CD4-positive, CD25-positive, alpha-beta regulatory T cell (primary cell): ENCODE measurements around the gene PSD. TPM values are rescaled to one million over a fixed set of nuclear protein-coding genes. Genes with fewer than 3 reads are reported as not detected.
A peak's percentile ranks its signal among the peaks of the same experiment; 100 is the strongest.

ENCODE experiments used
- ATAC-seq, 2 donors: fragments of 150-1000 bp; cut with Tn5 transposase; one replicate each; pipeline ENCODE4 v1.10.0; 2021; ENCODE audit warnings: low read depth in 2 of 2, moderate number of reproducible peaks in 2 of 2, moderate library complexity in 1 of 2
- DNase-seq, 3 donors: peaks; one replicate each; pipeline versions ENCODE4 v3.0.0 to v3.0.0-alpha.2; 2012 to 2022; ENCODE audit warnings: mixed read lengths in 1 of 3
- H3K27ac ChIP-seq: one replicate; pipeline ENCODE4 v1.7.0; 2013; ENCODE audit warnings: mild to moderate bottlenecking, low read length; ENCODE audit not compliant: insufficient read depth, poor library complexity, severe bottlenecking
- H3K27me3 ChIP-seq: one replicate; pipeline ENCODE4 v1.7.0; 2013; ENCODE audit warnings: low read length; ENCODE audit not compliant: control insufficient read depth, insufficient read depth
- H3K36me3 ChIP-seq: one replicate; pipeline ENCODE4 v1.7.0; 2013; ENCODE audit warnings: mild to moderate bottlenecking, low read length, moderate library complexity; ENCODE audit not compliant: control insufficient read depth, insufficient read depth
- H3K4me1 ChIP-seq: 2 replicates; pipeline ENCODE4 v1.7.0; 2013; ENCODE audit warnings: mild to moderate bottlenecking, low read length; ENCODE audit not compliant: insufficient read depth, control insufficient read depth, poor library complexity, severe bottlenecking
- H3K4me3 ChIP-seq: one replicate; pipeline ENCODE4 v1.7.0; 2013; ENCODE audit warnings: low read depth, mild to moderate bottlenecking, low read length, moderate library complexity
- H3K9me3 ChIP-seq, 2 experiments: 1 replicate in 1 of 2; 2 replicates in 1 of 2; pipeline ENCODE4 v1.7.0; 2013; ENCODE audit warnings: low read length in 2 of 2, mild to moderate bottlenecking in 1 of 2, moderate library complexity in 1 of 2; ENCODE audit not compliant: control insufficient read depth in 2 of 2
- H3K27ac Mint-ChIP-seq, 3 donors: one replicate each; pipeline ENCODE4 v1.8.0; 2020 to 2022; ENCODE audit warnings: mild to moderate bottlenecking in 3 of 3, mixed read lengths in 3 of 3, moderate library complexity in 2 of 3
- H3K27me3 Mint-ChIP-seq: one replicate; pipeline ENCODE4 v1.8.0; 2022; ENCODE audit warnings: mild to moderate bottlenecking, mixed read lengths
- H3K36me3 Mint-ChIP-seq: one replicate; pipeline ENCODE4 v1.8.0; 2020; ENCODE audit warnings: mixed read lengths
- H3K4me1 Mint-ChIP-seq, 4 donors: one replicate each; pipeline ENCODE4 v1.8.0; 2020 to 2022; ENCODE audit warnings: mixed read lengths in 4 of 4, mild to moderate bottlenecking in 1 of 4
- H3K4me3 Mint-ChIP-seq, 4 donors: one replicate each; pipeline ENCODE4 v1.8.0; 2020 to 2022; ENCODE audit warnings: mild to moderate bottlenecking in 4 of 4, mixed read lengths in 4 of 4, moderate library complexity in 3 of 4
- H3K9me3 Mint-ChIP-seq, 7 donors: one replicate each; pipeline ENCODE4 v1.8.0; 2020 to 2022; ENCODE audit warnings: mixed read lengths in 7 of 7, mild to moderate bottlenecking in 3 of 7, moderate library complexity in 2 of 7
- polyA plus RNA-seq, 4 donors: library from polyadenylated mRNA; unstranded; fragments of 300-500 nt; fragmentation: Illumina TruSeq; gene quantifications; one replicate each; pipeline ENCODE4 v1.2.3, GENCODE V29; 2021
- total RNA-seq: library from RNA; stranded (reverse); gene quantifications from one replicate; pipeline ENCODE4 v1.2.3, GENCODE V29; 2022

PSD gene
- total and polyA plus RNA-seq, 5 donors from 2014 or later: 1.4 to 2.9 (median 2.2) TPM

GRCh38 chr10:102395400-102396316, 22.9 kb downstream of the PSD start, which contains the start of gene NFKB2:
Gene NFKB2 (plus strand): TSS chr10:102395705. CDS start chr10:102395960, 255 bp downstream.
- ATAC-seq: peak; percentile 30 to 36
- DNase-seq: peak; percentile 86 to 90 (median 89)
- no peaks in the 10 kb centered on the region for H3K9me3 ChIP-seq
- Mint-ChIP-seq H3K4me3 (peak within 1 kb of the TSS; percentile 94 to 97 (median 96)), H3K27me3 (peaks cover 18% of the 10 kb centered on the region), H3K27ac (peak within 1 kb of the TSS; percentile 99 to 100 (median 100)), H3K36me3 (no peaks in the 10 kb centered on the region), H3K4me1 (peaks cover 4 to 57% (median 27%) of the 10 kb centered on the region in 4 donors), H3K9me3 (no peaks in the 10 kb centered on the region)
- H3K27me3 ChIP-seq: no peaks in the 10 kb centered on the region
- peaks cover 15% of the 10 kb centered on the region for H3K36me3 ChIP-seq
- H3K4me1 ChIP-seq: peaks cover 51% of the 10 kb centered on the region
- peak within 1 kb of the TSS; percentile 100 for H3K27ac ChIP-seq
- peak within 1 kb of the TSS; percentile 97 for H3K4me3 ChIP-seq

GRCh38 chr10:102394801-102395399, 23.7 kb downstream of the PSD start:
- ATAC-seq: no peak
- H3K27ac Mint-ChIP-seq: peak overlapping the region; percentile 99 to 100 (median 100)
- H3K9me3 Mint-ChIP-seq: no peaks in the 10 kb centered on the region
- DNase-seq: no peak
- Histone ChIP-seq H3K4me1 (peaks cover 44% of the 10 kb centered on the region), H3K9me3 (no peaks in the 10 kb centered on the region), H3K36me3 (peaks cover 11% of the 10 kb centered on the region), H3K27ac (peak overlapping the region; percentile 100), H3K4me3 (peak overlapping the region; percentile 97), H3K27me3 (no peaks in the 10 kb centered on the region)
- peaks cover 18% of the 10 kb centered on the region for H3K27me3 Mint-ChIP-seq
- peaks cover 4 to 50% (median 24%) of the 10 kb centered on the region in 4 donors for H3K4me1 Mint-ChIP-seq
- no peaks in the 10 kb centered on the region for H3K36me3 Mint-ChIP-seq
- peak overlapping the region; percentile 94 to 97 (median 96) for H3K4me3 Mint-ChIP-seq

GRCh38 chr10:102394079-102394800, 24.3 kb downstream of the PSD start:
- peaks cover 11% of the 10 kb centered on the region for H3K36me3 ChIP-seq
- ATAC-seq: peak; percentile 82 to 84
- peak; percentile 97 to 100 (median 99) for DNase-seq
- H3K9me3 ChIP-seq: no peaks in the 10 kb centered on the region
- H3K4me1 ChIP-seq: peaks cover 38% of the 10 kb centered on the region
- Mint-ChIP-seq H3K4me3 (peak overlapping the region; percentile 94 to 97 (median 96)), H3K4me1 (peaks cover 4 to 45% (median 21%) of the 10 kb centered on the region in 4 donors), H3K9me3 (no peaks in the 10 kb centered on the region), H3K27ac (peak overlapping the region; percentile 99 to 100 (median 100)), H3K36me3 (no peaks in the 10 kb centered on the region), H3K27me3 (peaks cover 18% of the 10 kb centered on the region)
- H3K27ac ChIP-seq: peak overlapping the region; percentile 100
- H3K4me3 ChIP-seq: peak overlapping the region; percentile 97
- H3K27me3 ChIP-seq: no peaks in the 10 kb centered on the region

GRCh38 chr10:102393411-102394078, 25.0 kb downstream of the PSD start:
- H3K27ac ChIP-seq: peak overlapping the region; percentile 100
- H3K4me3 ChIP-seq: peak overlapping the region; percentile 85
- H3K9me3 Mint-ChIP-seq: no peaks in the 10 kb centered on the region
- H3K27ac Mint-ChIP-seq: peak overlapping the region; percentile 99 to 100 (median 100)
- peaks cover 4 to 41% (median 20%) of the 10 kb centered on the region in 4 donors for H3K4me1 Mint-ChIP-seq
- no peaks in the 10 kb centered on the region for H3K9me3 ChIP-seq
- no peaks in the 10 kb centered on the region for H3K27me3 ChIP-seq
- H3K36me3 Mint-ChIP-seq: no peaks in the 10 kb centered on the region
- peaks cover 15% of the 10 kb centered on the region for H3K27me3 Mint-ChIP-seq
- H3K36me3 ChIP-seq: peaks cover 10% of the 10 kb centered on the region
- peaks cover 32% of the 10 kb centered on the region for H3K4me1 ChIP-seq
- peak overlapping the region; percentile 94 to 97 (median 96) for H3K4me3 Mint-ChIP-seq
- no peak for DNase-seq
- no peak for ATAC-seq

GRCh38 chr10:102392306-102392705, 26.3 kb downstream of the PSD start:
- H3K27me3 ChIP-seq: no peaks in the 10 kb centered on the region
- no peak overlapping the region for H3K4me3 ChIP-seq
- Mint-ChIP-seq H3K36me3 (no peaks in the 10 kb centered on the region), H3K9me3 (no peaks in the 10 kb centered on the region), H3K4me1 (peaks cover 4 to 29% (median 12%) of the 10 kb centered on the region in 4 donors), H3K27me3 (peaks cover 10% of the 10 kb centered on the region), H3K4me3 (peak overlapping the region in 3 of 4 donors; percentile 11 to 96 (median 38)), H3K27ac (peak overlapping the region in 2 of 3 donors; percentile 2 to 95)
- no peak overlapping the region for H3K27ac ChIP-seq
- peaks cover 20% of the 10 kb centered on the region for H3K4me1 ChIP-seq
- H3K36me3 ChIP-seq: peaks cover 3% of the 10 kb centered on the region
- no peak for DNase-seq
- H3K9me3 ChIP-seq: no peaks in the 10 kb centered on the region
- ATAC-seq: no peak

- H3K27me3 ChIP-seq: no peaks in the 10 kb centered on the region
- no peaks in the 10 kb centered on the region for H3K36me3 Mint-ChIP-seq
- no peak overlapping the region for H3K27ac Mint-ChIP-seq
Observed at GRCh38 chr10:102389894-102390293, 28.7 kb downstream of the PSD start.

More at GRCh38 chr10:102389894-102390293, 28.7 kb downstream of the PSD start:
- ATAC-seq (no peak), DNase-seq (no peak)
- no peak overlapping the region for H3K27ac ChIP-seq
- peaks cover 4 to 12% (median 8%) of the 10 kb centered on the region in 4 donors for H3K4me1 Mint-ChIP-seq
- H3K4me3 ChIP-seq: no peak overlapping the region
- H3K27me3 Mint-ChIP-seq: peaks cover 8% of the 10 kb centered on the region
- no peaks in the 10 kb centered on the region for H3K9me3 ChIP-seq
- peaks cover 6% of the 10 kb centered on the region for H3K4me1 ChIP-seq
- H3K9me3 Mint-ChIP-seq: no peaks in the 10 kb centered on the region
- peak overlapping the region in 1 of 4 donors; percentile 72 for H3K4me3 Mint-ChIP-seq
- no peaks in the 10 kb centered on the region for H3K36me3 ChIP-seq
